Body of pancreas (tissue), 4 donors: Measurements from ENCODE around the gene ULBP1.

Experiments
- CTCF ChIP-seq, 7 experiments: fragments of 450-650 bp in 4 of 7; fragments of 200-600 bp in 3 of 7; sonication (generic) in 3 of 7; IDR thresholded peaks; one replicate each; pipeline ENCODE4 v1.5.1; 2016 to 2019; ENCODE audit warnings: antibody characterized with exemption in 7 of 7
- POLR2A ChIP-seq, 3 donors: fragments of 450-650 bp; IDR thresholded peaks; one replicate each; pipeline ENCODE4 v1.6.1; 2016; ENCODE audit warnings: antibody characterized with exemption in 3 of 3, mild to moderate bottlenecking in 2 of 3

GRCh38 chr6:149915970-149916865 is 47.5 kb upstream of the ULBP1 start:
- TF ChIP-seq CTCF (IDR thresholded peaks at IDR 0.05): no peak
- TF ChIP-seq POLR2A (IDR thresholded peaks at IDR 0.05): no peak
